NOMO-1 treated with DMSO at 0.1 percent for 48 hours (cell line): ENCODE measurements around the gene VEGFA.

Experiments used
- DNase-seq: peaks from one replicate; lab custom pipeline; 2025; ENCODE audit not compliant: unreplicated experiment; lab: John Stamatoyannopoulos, UW

Gene VEGFA

DNA sequence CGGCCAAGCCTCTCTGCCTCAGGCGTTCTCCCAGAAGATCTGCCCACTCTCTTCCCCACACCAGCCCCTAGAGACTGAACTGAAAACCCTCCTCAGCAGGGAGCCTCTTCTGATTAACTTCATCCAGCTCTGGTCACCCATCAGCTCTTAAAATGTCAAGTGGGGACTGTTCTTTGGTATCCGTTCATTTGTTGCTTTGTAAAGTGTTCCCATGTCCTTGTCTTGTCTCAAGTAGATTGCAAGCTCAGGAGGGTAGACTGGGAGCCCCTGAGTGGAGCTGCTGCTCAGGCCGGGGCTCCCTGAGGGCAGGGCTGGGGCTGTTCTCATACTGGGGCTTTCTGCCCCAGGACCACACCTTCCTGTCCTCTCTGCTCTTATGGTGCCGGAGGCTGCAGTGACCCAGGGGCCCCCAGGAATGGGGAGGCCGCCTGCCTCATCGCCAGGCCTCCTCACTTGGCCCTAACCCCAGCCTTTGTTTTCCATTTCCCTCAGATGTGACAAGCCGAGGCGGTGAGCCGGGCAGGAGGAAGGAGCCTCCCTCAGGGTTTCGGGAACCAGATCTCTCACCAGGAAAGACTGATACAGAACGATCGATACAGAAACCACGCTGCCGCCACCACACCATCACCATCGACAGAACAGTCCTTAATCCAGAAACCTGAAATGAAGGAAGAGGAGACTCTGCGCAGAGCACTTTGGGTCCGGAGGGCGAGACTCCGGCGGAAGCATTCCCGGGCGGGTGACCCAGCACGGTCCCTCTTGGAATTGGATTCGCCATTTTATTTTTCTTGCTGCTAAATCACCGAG, 14.2 kb downstream of the VEGFA start:
- no peak for DNase-seq

DNA sequence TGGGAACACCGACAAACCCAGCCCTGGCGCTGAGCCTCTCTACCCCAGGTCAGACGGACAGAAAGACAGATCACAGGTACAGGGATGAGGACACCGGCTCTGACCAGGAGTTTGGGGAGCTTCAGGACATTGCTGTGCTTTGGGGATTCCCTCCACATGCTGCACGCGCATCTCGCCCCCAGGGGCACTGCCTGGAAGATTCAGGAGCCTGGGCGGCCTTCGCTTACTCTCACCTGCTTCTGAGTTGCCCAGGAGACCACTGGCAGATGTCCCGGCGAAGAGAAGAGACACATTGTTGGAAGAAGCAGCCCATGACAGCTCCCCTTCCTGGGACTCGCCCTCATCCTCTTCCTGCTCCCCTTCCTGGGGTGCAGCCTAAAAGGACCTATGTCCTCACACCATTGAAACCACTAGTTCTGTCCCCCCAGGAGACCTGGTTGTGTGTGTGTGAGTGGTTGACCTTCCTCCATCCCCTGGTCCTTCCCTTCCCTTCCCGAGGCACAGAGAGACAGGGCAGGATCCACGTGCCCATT, 15.3 kb downstream of the VEGFA start:
- DNase-seq = no peak

DNA sequence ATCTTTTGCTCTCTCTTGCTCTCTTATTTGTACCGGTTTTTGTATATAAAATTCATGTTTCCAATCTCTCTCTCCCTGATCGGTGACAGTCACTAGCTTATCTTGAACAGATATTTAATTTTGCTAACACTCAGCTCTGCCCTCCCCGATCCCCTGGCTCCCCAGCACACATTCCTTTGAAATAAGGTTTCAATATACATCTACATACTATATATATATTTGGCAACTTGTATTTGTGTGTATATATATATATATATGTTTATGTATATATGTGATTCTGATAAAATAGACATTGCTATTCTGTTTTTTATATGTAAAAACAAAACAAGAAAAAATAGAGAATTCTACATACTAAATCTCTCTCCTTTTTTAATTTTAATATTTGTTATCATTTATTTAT, 15.9 kb downstream of the VEGFA start:
- no peak for DNase-seq

DNA sequence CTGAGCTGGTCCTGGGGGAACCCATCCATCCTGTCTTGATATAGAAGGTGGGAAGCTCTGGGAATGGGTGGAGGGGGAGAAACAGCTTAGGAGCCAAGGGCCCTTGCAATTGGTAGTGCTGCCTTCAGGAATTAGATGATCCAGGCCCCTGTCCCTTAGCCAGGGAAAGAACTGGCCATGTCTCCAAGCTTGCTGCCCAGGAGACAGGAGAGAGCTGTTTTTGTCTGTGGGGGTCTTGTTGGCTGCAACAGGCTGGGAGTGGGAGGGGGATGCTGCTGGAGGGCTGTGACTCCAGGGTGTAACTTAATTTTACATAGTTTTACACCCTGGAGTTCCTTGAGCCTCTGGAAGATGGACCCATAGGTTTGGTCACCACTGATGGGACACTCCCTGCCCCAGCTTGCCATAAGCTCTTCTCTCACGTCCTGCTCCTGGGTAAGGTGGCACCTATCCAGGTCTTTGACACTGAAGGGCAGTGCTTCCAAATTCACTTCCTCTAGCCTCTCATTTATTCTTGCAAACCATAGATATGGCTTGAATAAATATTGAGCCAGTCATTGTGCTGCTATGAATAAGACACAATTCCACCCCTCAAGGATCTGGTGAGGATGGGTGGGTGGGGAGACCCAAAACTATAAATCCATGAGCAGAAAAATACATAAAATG, 16.8 kb downstream of the VEGFA start:
- no peak for DNase-seq

DNA sequence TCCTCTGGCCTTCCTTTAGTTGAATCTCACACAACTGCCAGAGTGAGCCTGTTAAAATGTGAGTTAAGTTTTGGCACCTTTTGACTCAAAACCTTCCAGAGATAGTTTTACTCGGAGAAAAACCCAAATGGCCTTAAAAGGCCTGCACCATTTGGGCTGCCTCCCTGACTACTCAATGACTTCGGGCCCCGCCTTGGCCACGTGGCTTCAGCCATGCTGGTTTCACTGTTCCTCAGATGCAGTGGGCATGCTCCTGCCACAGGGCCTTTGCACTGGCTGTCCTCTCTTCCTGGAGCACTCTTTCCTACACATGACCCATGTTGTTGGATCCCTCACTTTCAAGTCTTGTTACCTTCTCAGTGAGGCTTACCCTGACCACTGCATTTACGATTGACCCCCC, 18.3 kb downstream of the VEGFA start:
- no peak for DNase-seq

DNA sequence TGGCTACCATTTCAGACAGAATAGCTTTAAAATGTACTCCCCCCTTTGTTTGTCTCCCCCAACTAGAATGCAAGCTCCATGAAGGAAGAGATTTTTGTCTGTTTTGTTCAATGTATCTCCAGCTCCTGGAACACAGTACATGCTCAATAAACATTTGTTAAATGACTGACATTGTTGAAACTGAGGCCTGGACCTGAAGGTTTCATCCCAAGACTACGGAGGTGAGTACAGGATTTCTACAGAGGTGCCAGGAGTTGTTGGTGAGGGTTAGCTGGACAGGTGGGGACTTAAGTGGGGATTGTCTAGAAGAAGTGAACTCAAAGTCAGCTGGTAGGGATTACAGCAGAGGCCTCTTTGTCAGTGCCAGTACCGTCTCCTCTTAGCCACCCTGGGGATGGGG, 19.4 kb downstream of the VEGFA start:
- no peak for DNase-seq

DNA sequence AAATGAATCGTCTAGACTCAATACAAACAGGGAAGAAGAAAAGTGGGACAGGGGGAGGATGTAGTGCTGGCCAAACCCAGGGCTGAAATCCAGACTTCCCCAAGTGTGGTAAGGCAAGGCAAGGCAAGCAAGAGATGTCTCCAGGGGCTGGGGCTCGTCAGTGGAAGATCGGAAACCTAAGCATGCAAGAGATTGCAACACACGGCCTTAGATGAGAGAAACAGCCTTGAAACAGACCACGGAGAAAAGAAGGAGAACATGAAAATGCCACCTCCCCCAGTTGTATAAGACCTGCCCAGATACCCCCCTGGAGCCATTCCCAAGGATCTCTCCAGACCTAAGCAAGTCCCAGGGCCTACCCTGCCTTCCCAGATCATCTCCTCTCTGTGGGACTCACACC, 20.0 kb downstream of the VEGFA start:
- DNase-seq = peak; percentile 90

DNA sequence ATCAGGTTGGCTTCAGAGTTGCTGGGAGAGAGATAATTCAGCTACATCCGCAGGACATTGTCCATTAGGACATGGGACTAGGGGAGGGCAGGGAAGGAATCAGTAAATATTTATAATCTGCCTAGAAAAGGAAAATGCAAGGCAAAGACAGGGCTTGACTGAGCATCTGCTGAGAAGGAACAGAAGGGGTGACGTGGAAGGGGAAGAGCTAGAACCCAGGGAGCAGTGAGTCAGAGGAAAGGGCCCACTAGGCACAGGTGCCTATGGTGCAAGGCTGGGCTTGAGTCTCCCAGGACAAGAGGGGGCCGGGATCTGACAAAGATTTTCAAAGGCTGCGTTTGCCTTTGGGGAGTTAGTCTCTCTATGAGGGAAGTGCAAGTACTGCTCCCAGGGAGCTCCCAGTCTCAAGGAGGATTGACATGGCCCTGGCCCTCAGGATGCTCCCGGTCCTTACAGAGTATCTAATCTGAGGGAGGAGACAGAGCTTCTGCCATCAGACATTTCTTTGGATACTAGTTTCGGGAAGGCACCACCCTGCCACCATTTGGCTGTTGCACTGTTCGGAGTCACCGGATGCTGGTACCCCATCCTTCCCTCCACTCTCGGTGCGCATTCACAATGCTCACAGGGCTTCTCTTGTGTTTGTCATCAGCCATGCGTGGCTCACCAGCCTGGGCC, 21.9 kb downstream of the VEGFA start:
- no peak for DNase-seq

DNA sequence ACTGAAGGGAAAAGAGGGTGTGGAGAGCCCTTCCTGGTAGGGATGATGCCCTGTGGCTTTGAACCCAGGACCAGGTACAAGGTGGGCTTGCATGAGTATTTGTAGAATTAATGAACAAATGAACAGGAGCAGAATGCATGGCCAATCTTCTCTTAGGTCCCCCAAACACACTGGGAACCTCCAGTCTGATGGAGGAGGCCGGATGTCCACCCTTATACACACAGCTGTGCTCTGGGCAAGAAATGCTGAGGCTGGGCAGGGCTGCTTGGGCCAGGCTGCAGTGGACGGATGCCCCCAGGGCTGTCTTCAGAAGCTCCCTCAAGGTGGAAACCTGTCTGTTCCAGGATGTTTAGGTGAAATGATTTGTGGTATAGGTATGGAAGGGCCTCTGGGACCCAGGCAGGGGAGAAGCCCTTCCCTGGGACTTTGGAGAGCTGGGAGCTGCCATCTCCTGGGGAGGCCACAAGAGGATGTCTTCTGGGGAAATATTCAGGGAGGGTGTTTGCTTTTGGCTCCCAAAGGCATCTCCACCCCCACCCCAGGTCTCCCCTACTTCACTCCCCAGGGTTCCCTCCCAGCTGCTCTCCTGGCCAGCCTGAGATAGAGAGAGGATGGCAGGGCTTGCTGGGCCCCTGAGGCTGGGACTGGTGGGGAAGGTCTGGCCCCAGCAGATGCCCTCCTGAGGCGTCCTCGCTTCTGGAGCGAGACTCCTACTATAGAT, 23.3 kb downstream of the VEGFA start:
- no peak for DNase-seq

DNA sequence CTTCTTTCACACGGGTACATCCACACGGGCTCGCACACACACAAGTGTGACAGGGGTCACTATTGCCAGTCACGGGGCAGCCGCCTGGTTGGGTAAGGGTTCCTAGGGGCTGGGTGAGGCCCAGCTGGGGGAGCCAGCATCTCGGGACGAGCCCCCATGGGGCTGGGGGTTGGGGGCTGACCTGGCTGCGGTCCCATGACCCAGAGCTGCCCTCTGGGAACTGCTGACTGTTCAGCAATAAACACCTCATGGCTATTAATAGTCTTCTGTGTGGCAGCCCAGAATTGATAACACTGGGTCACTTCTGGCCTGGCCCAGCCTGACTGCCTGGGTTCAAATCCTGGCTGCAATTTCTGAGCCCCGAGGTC, 23.8 kb downstream of the VEGFA start:
- no peak for DNase-seq

DNA sequence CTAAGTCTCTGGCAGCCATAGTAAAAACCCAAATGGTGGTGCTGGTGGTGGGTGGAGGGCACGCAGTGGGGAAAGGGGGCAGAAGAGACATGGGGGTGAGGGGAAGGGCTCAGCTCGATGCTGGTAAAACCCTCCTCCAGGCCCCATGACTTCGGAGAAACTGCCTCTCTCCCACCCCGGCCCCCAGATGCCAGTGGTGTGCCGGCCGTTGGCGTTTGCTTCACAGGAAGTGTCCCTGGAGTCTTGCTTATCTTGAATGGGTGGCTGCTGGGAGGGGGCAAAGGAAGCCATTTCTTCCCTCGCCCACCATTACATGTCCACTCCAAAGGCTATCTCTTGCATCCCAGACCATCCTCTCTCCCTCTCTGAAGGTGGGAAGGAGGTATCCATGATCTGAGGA, 25.4 kb downstream of the VEGFA start:
- no peak for DNase-seq

DNA sequence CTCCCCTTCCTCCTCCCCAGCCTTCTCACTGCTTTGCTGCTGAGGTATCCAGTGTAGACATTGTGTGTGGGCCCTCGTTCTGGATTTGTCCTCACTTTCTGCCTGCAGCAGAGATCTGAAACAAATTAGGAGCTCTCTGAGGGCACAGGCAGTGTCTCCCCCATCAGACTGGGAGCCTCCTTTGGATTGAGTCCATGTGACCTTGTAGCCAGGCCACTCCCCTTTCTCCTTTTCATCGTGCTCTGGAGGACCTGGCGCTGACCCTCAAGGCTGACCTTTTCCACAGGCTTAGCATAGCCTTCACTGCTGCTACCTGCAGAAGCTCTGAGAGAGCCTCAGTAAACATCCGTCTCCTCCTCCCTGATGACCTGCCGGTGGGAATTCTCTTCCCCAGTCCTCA, 26.2 kb downstream of the VEGFA start:
- no peak for DNase-seq

DNA sequence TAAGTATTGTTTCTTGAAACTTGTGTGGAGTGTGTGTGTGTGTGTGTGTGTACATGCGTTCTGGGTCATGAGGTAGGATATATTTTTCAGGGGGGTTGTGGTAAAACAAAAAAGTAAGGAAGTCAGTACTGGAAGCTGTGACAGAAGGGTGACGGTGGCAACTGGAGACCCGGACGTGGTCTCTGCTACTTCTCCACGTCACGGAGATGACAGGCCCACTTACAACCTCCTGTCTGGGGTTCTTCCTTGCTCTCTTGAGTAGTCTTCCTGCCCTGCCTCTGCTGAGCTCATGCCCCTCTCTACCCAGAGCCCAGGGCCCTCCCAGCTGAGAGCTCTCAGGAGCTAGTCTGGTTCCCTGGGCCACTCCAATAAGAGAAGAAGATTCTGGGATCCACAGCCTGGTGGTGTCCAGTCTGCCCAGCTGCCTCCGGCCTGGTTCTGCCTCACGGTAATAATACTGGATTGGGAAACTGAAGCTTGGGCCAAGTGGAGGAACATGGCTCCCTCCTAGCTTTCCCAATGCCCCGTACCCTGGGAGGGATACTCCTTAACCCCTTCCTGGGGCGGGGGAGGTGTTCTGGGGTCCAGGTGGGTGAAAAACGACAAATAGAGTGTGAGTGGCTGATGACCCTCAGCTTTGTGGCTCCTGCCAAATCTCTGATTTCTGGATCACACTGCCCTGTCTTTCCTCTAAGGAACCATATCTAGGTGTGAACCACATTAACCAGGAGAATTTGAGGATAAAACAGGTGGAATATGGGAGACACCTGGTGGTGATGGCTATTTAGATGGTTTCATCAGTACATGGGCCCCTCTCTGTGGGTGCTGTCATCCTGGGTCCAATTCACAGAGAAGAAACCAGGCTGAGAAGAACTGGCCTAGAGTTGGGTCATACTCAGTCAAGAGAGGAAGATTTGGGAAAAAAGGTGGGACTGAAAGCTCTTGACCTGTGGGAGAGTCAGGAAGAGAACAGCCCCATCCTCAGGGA, 27.2 kb downstream of the VEGFA start:
- peak; percentile 19 for DNase-seq

DNA sequence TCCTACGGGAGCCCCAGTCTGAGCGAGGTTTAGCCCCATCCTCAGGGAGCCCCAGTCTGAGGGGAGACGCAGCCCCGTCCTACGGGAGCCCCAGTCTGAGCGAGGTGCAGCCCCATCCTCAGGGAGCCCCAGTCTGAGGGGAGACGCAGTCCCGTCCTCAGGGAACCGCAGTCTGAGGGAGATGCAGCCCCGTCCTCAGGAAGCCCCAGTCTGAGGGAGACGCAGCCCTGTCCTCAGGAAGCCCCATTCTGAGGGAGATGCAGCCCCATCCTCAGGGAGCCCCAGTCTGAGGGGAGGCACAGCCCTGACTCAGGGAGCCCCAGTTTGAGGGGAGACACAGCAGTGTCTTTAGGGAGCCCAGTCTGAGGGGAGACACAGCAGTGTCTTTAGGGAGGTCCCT, 27.9 kb downstream of the VEGFA start:
- no peak for DNase-seq

DNA sequence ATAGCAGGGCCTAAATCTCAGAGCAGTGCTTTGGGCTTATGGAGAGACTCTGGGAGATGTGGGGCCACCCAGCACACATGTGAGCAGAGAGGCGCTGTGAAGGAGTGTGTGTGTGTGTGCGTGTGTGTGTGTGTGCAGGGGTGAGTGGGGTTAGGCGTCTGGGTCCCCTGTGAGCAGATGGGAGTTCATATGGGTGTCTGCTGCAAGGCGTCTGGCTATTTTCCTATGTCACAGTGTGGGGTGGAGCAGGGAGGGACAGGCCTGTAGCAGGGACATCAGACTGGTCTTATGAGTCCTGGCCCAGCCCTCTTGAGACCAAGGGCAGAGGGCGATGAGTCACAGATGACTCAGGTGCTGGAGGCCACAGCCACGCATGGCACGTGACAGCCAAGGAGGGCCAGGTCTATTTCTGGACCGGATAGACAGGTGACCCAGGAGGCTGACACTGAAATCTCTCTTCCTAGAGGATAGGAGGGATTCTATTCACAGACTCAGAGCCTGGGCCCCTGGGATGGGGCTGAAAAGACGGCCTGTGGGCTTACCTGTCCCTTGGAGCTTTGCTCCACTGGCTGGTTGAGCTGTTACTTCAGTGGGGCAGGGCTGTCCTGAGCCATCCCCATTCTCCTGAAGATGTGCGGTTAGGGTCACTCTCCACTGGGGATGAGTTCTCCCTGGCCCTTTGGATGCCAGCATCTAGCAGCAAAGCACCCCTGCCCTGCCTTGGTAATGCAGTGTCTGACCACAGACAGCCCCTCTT, 28.9 kb downstream of the VEGFA start:
- DNase-seq = peak; percentile 67

DNA sequence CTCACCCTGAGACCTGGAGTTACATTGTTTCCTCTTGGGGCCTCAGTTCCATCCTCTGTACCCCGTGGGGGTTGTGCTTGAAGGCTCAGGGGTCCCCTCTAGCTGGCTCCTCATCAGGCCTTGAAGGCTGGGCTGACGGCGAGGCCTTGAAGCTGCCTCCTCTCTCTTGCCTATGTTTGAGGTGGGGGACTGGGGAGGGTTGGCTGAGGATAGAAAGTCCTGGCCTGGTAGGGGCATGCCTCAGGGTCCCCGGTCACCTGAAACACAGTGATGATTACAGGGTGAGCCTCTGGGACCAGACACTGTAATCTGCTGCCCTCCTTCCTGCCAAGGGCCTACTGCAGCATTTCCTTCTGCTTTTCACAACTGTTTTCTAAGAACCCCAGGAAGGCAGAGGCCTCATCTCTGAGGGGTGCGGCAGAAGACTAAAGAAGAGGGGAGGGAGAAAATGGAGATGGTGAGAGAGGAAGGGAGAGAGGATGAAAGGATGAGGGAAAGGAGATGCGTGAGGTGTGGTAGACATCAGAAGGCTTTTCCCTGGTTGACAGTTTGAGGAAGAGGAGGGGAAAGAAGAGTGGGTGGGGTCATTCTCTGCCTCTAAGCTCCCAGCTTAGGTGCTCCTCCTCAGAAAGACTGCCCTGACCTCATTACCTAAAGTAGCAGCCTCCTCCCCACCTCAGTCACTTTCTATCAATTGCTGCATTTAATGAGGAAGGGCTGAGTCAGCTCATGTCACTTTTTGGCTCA, 29.7 kb downstream of the VEGFA start:
- peak; percentile 90 for DNase-seq

DNA sequence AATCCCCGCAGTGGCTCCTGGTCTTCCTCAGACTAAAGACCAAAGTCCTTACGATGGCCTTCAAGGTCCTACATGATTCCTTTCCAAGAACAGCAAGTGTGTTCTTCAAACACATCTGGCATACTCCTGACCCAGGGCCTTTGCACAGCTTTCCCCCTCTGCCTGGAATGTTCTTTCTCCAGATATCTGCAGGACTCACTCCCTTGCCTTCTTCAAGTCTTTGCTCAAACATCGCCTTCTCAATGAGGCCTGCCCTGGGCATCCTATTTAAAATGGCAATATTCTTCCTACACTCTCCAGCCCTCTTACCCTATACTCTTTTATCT, 30.2 kb downstream of the VEGFA start:
- DNase-seq = no peak

DNA sequence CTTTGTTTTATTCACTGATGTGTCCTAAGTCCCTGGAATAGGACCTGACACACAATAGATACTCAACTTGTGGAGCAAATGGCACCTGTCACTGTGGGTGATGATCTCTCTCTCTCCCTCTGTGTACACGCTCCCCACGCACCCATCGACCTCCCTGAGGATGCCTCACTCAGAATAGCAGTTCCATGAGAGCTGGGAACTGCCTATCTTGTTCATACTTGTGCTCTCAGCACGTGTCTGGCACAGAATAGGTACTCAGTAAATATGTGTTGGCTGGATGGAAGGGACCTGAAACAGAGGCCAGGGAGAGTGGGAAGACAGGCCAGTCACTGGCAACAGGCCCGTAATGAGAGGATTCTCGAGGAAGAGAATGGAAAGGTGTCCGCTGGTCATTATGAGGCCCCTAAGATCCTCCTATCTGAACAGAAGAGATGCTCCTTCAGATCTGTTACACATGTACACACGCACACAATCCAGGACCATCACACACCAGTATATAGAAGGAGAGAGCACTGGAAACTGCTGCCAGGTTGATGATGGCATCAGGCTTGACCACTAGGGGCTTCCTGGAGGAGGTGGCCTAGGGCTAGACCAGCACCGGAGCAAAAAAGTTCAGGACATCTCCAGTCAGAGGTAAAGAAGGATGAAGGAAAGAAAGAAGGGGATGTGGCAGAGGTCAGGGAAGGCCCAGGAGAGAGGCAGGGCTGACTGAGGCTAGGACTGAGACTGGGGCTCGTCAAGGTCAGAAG, 30.9 kb downstream of the VEGFA start:
- DNase-seq = no peak
